Hepatocyte (in vitro differentiated cells): ENCODE measurements around the gene TESK2. TPM values are rescaled to one million over a fixed set of nuclear protein-coding genes. Genes with fewer than 3 reads are reported as not detected.

Experiments
- DNase-seq: peaks from one replicate; pipeline ENCODE4 v3.0.0-alpha.2; 2016; ENCODE audit warnings: low spot score
- H2AFZ ChIP-seq: fragments of 200-600 bp; sonication (generic); 2 replicates; pipeline ENCODE4 v1.6.0; 2016; ENCODE audit warnings: antibody characterized with exemption, mild to moderate bottlenecking
- H3K27ac ChIP-seq: fragments of 200-600 bp; sonication (generic); 2 replicates; pipeline ENCODE4 v1.5.1; 2016; ENCODE audit warnings: mild to moderate bottlenecking
- H3K27me3 ChIP-seq: fragments of 200-600 bp; sonication (generic); 2 replicates; pipeline ENCODE4 v1.6.1; 2016
- H3K36me3 ChIP-seq: fragments of 200-600 bp; sonication (generic); replicated peaks from 2 replicates; pipeline ENCODE4 v1.5.1; 2016; ENCODE audit warnings: low read depth; ENCODE audit not compliant: insufficient read depth
- H3K4me1 ChIP-seq: fragments of 200-600 bp; sonication (generic); 2 replicates; pipeline ENCODE4 v1.5.1; 2016; ENCODE audit warnings: mild to moderate bottlenecking, moderate library complexity; ENCODE audit not compliant: insufficient read depth
- H3K4me2 ChIP-seq: fragments of 200-600 bp; sonication (generic); 2 replicates; pipeline ENCODE4 v1.6.0; 2016
- H3K4me3 ChIP-seq: fragments of 200-600 bp; sonication (generic); 2 replicates; pipeline ENCODE4 v1.5.1; 2016; ENCODE audit warnings: mild to moderate bottlenecking
- H3K79me2 ChIP-seq: fragments of 200-600 bp; sonication (generic); 2 replicates; pipeline ENCODE4 v1.6.0; 2017; ENCODE audit warnings: mild to moderate bottlenecking
- H3K9me2 ChIP-seq: fragments of 200-600 bp; sonication (generic); replicated peaks from 2 replicates; pipeline ENCODE4 v1.6.0; 2017; ENCODE audit warnings: mild to moderate bottlenecking; ENCODE audit not compliant: insufficient read depth
- H3K9me3 ChIP-seq: fragments of 200-600 bp; sonication (generic); 2 replicates; pipeline ENCODE4 v1.5.1; 2016; ENCODE audit warnings: low read depth, mild to moderate bottlenecking
- H4K20me1 ChIP-seq: fragments of 200-600 bp; sonication (generic); 2 replicates; pipeline ENCODE4 v1.6.0; 2016; ENCODE audit warnings: mild to moderate bottlenecking; ENCODE audit not compliant: insufficient read depth, poor library complexity, severe bottlenecking
- CTCF ChIP-seq: fragments of 200-600 bp; sonication (generic); IDR thresholded peaks from 2 replicates; pipeline ENCODE4 v1.5.1; 2016; ENCODE audit warnings: antibody characterized with exemption, mild to moderate bottlenecking; ENCODE audit not compliant: poor library complexity
- EZH2 ChIP-seq: fragments of 200-600 bp; sonication (generic); IDR thresholded peaks from 2 replicates; pipeline ENCODE4 v1.6.1; 2016; ENCODE audit warnings: antibody characterized with exemption, mild to moderate bottlenecking, borderline replicate concordance
- EZH2phosphoT487 ChIP-seq: fragments of 200-600 bp; sonication (generic); IDR thresholded peaks from one replicate; pipeline ENCODE4 v1.6.1; 2018; ENCODE audit warnings: antibody characterized with exemption, mild to moderate bottlenecking, low read depth, moderate library complexity; ENCODE audit not compliant: unreplicated experiment, severe bottlenecking
- WGBS: methylation state at CpG from one replicate; pipeline ENCODE4 v1.1.6; 2016; ENCODE audit warnings: low lambda C conversion rate; ENCODE audit errors: missing lambda C conversion rate; 5-methylcytosine and 5-hydroxymethylcytosine counted together
- polyA plus RNA-seq: library from polyadenylated mRNA; unstranded; fragments of >200 nt; fragmentation: Nextera tagmentation; extraction: Ambion mirVana; gene quantifications from 2 replicates; pipeline ENCODE4 v1.2.1, GENCODE V29; 2016
- total RNA-seq: library from RNA; depleted of rRNA; stranded (reverse); fragments of >200 nt; gene quantifications from 2 replicates; pipeline ENCODE4 v1.2.3, GENCODE V29; 2014

TESK2 gene
- total and polyA plus RNA-seq, 2 experiments from 2014 or later, result 6.2 to 8.6 TPM

GRCh38 chr1:45510972-45511527 is 20.1 kb upstream of the TESK2 start:
- no peaks in the 10 kb centered on the region for H3K27me3 ChIP-seq
- no peaks in the 10 kb centered on the region for H3K9me3 ChIP-seq
- no peaks in the 10 kb centered on the region for H3K36me3 ChIP-seq
- WGBS, result 100% methylated on average over 4 of the region's 4 CpGs
- H2AFZ ChIP-seq, result no peak overlapping the region
- H3K4me3 ChIP-seq, result no peak overlapping the region
- no peaks in the 10 kb centered on the region for H3K9me2 ChIP-seq
- no peak overlapping the region for H3K27ac ChIP-seq
- peaks cover 3% of the 10 kb centered on the region for H3K79me2 ChIP-seq
- peaks cover 20% of the 10 kb centered on the region for H3K4me1 ChIP-seq
- H3K4me2 ChIP-seq, result no peak overlapping the region
- no peak for TF ChIP-seq CTCF
- no peak for TF ChIP-seq EZH2
- no peak for TF ChIP-seq EZH2phosphoT487
- H4K20me1 ChIP-seq, result no peaks in the 10 kb centered on the region
- DNase-seq, result no peak

GRCh38 chr1:45510036-45510971 is 19.3 kb upstream of the TESK2 start:
- Histone ChIP-seq H2AFZ (no peak overlapping the region), H3K79me2 (no peaks in the 10 kb centered on the region), H3K27ac (no peak overlapping the region), H3K36me3 (no peaks in the 10 kb centered on the region), H4K20me1 (no peaks in the 10 kb centered on the region), H3K4me3 (no peak overlapping the region), H3K9me2 (no peaks in the 10 kb centered on the region), H3K4me2 (no peak overlapping the region), H3K4me1 (peaks cover 14% of the 10 kb centered on the region), H3K9me3 (no peaks in the 10 kb centered on the region), H3K27me3 (no peaks in the 10 kb centered on the region)
- DNase-seq, result no peak
- WGBS, result 76% methylated on average over 9 of the region's 9 CpGs
- TF ChIP-seq EZH2phosphoT487, result no peak
- no peak for TF ChIP-seq CTCF
- no peak for TF ChIP-seq EZH2

GRCh38 chr1:45508295-45509151 is 17.6 kb upstream of the TESK2 start:
- Histone ChIP-seq H3K79me2 (no peaks in the 10 kb centered on the region), H4K20me1 (no peaks in the 10 kb centered on the region), H3K9me3 (no peaks in the 10 kb centered on the region), H3K36me3 (no peaks in the 10 kb centered on the region), H3K27me3 (no peaks in the 10 kb centered on the region), H3K4me1 (no peaks in the 10 kb centered on the region), H3K4me2 (no peak overlapping the region), H3K9me2 (no peaks in the 10 kb centered on the region), H2AFZ (no peak overlapping the region), H3K27ac (no peak overlapping the region), H3K4me3 (no peak overlapping the region)
- no peak for TF ChIP-seq EZH2phosphoT487
- TF ChIP-seq CTCF, result no peak
- TF ChIP-seq EZH2, result no peak
- WGBS, result 81% methylated on average over 15 of the region's 15 CpGs
- no peak for DNase-seq
